GM19455 (cell line): ENCODE results near the gene PRR11.
"Not testable (repeated sequence)": the region's sequence is repeated elsewhere in the genome, so short reads cannot be mapped to it uniquely, and the experiment has no call there.

ENCODE experiments used
- ATAC-seq: cut with Tn5 transposase; IDR thresholded peaks from one replicate; pipeline ENCODE4 v1.9.1; 2021; ENCODE audit not compliant: unreplicated experiment

Gene PRR11

DNA sequence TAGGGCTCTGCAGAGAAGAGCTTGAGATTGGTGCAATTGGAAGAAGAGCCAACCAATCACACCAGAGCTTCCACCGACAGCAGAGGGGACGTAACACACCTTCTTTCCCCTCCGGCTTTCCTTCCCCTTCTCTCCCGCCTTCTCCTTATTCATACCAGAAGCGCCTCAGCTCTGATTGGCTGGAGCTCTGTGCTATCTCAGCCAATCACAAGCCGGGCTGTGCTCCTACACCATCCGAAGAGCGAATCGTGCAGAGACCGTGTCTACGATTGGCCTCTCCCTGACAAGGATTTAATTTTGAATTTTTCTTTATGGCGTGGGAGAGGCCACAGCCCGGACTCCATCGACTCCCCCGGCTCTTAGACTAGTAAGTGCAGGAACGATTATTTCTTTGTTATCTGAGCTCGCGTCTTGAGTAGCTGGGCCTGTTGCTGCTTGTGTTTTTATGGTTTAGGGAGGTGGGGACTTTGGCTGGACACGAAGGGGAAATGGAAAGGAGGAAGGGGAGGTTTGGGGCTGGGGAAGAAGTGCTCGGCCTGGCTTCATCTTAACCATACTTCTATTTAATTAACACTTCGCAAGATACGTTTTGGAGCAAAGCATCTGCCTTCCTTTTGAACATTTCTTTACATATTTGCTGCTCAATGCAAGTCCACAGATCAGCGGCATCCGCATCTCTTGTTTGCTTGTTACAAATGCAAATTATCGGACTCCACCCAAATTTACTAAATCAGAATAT lies at the start of gene PRR11:
Gene PRR11 (plus strand): TSS at position 308 of the 739 bp plus-strand sequence. CDS start 14,007 bp downstream, outside the sequence.
- ATAC-seq = peak; percentile 84

DNA sequence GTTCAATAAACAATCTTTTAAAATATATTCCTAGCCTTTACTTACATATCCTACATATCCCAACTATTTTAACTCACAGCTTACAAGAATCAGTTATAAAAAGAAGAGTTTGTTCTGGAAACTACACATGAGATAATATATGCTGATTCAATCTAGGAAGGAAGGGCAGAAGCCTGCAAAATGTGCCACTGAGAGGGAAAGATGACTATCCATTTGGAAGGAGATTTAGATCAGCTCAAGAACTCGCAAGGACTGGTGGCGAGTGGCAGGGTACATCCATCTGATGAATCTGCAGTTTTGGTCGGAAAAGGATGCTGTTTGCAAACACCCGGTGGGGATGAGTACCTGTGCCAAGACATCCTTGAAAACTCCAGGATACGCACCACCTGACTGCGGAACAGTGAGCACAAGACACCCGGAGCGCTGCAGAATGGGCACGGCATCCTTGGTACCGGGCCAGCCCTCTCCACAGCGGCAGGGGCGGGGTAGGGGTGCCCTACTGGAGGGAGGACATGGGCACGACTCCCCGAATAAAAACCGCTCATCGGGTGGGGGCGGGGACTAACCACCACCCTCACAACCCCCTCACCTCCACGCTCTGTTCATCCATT lies 49.6 kb upstream of the PRR11 start:
- ATAC-seq = peak; percentile 21

DNA sequence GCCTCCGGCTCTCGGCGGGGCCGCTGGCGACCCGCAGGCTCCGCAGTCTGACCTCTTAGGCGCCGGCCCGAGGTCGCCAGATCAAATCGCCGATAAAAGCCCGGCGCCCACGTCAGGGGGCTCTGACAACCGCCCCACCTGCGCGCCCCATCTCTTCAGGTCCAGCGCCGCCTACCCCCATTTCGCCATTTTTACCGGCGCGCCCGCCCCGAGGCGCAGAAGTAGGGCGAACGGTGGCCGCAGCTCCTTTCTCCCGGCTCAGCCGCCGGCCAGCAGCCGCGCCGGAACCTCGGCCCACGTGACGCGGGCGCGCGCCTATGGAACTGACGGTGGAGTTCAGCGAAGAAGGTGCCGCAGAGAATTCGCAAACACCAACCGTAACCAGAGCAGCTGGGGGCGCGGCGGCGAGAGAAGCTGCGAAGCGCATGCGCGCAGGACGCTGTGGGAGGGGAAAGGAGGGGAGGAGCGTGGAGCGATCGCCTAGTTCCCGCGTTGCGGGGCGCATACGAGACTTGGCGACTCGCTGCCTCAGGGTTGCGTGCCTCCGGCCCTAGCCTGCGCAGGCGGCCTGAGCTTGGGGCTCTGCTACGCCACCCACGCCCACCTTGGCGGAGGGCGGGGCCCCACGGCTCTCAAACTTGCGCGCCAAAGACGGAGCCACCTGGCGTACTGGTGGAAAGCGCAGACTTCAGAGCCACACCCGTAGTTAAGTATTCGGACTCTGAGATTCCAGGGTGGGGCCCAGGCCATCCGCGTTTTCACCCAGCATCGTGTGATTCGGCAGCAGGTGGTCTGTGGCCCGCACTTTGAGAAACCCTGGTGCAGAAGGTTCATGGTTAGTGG lies 48.9 kb upstream of the PRR11 start, which contains the start of gene TRIM37:
Gene TRIM37 (minus strand): TSS at position 418 of the 843 bp plus-strand sequence. CDS start 419 bp downstream, outside the sequence.
- ATAC-seq = peak; percentile 89

DNA sequence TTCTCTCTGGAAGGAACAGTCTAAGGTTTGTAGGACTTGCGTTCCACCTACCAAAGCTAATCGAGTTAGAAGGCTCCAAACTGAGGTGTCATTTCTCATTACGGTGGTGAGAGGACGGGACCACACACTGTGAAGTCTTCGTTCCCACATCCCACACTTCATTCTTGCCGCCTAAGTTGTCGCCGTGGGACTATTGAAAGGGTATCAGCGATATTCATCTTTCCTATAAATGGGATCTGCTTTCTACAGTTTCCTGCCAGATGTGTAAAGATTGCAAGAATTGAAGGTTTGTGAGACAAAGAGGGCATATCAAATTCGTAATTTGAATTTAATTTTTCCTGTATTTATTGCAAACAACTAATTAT lies 48.3 kb upstream of the PRR11 start:
- no peak for ATAC-seq

DNA sequence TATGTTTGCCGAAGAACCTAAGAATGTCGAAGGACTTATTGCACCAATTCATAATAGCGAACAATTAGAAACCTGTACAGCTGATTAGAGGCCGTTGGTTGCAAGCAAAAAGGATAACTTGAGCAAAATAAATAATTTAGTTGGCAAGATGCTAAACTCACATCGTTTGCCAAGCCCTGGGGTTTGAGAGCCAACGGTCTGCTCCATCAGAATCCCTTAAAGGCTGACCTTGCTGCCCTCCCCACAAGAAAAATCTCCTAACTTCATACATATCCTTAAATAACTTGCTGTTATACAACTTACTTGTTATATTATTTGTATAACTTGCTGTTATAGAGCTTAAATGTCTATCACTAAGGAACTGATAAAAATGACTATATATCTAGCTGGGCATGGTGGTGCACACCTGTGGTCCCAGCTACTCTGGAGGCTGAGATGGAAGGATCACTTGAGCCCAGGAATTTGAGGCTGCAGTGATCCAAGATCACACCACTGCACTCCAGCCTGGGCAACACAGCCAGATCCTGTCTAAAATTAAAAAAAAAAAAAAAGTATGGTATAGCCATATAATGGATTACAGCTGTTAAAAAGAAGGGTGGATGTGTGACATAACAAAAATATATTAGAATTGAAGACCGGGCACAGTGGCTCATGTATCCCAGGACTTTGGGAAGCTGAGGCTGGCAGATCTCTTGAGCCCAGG lies 47.0 kb upstream of the PRR11 start:
- ATAC-seq = no peak

DNA sequence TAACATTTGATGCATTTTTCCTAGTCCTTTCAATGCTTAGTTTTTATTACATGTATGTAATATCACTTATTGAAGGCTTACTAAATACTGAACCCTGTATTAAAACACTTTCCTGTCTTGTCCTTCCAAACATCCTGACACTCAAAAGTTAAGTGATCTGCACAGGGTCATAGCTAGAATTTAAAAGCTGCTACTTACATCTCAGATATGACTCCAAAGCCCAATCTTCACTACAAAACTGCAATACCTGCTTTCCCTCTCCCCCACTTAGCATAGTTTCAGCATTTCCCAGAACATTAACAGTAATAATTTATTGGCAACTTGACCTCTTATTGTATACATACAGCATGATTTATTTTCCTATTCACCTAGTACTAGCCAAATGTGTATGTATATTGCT lies 44.6 kb upstream of the PRR11 start:
- no peak for ATAC-seq

DNA sequence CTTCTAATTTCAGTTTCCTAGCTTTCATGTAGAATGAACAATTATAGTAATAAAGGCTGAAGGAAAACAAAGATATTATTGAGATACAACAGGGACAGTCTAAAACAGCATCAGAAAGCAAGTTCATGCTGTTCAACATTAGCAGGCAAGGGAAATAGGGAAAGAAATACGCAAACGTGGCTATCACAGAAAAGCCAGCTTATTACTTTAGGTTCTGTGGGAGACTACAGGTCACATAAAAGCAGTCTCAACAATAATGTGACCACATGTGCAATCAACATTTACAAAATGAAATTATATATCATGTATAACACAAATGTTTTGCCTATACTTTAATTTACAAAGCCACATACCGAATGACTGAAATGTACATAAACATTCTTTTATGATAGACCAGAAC lies 44.0 kb upstream of the PRR11 start:
- ATAC-seq = no peak

DNA sequence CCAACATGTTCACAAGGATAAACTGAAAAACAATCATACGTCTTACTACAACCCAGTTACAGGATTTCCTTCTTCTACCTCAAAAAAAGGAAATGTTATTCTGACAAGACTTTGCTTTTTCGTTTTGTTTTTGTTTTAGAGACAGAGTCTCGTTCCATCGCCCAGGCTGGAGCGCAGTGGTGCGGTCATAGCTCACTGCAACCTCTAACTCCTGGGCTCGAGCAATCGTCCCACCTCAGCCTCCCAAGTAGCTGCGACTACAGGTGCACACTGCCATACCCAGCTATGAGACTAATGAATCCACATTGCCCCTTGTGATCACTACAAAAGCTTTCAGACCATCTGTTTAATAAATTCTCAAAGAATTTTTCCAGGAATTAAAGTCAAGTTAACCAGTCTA lies 40.1 kb upstream of the PRR11 start:
- no peak for ATAC-seq

DNA sequence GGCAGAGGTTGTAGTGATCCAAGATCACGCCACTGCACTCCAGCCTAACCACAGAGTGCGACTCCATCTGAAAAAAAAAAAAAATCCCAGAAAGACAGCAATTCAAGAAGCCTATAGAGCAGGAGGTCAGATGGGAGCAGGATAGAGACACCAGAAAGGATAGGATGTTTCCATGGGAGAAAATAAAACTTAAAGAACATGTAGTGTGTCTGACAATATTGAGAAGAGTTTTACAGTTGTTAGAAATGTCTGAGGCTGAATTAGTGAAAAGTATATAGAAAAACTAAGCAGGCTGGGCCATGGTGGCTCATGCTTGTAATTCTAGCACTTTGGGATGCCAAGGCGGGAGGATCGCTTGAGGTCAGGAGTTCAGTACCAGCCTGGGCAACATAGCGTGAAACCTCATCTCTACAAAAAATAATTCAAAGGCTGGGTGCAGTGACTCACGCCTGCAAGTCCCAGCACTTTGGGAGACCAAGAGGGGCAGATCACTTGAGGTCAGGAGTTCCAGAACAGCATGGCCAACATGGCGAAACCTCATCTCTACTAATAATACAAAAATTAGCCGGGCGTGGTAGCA lies 33.6 kb upstream of the PRR11 start:
- ATAC-seq = no peak

DNA sequence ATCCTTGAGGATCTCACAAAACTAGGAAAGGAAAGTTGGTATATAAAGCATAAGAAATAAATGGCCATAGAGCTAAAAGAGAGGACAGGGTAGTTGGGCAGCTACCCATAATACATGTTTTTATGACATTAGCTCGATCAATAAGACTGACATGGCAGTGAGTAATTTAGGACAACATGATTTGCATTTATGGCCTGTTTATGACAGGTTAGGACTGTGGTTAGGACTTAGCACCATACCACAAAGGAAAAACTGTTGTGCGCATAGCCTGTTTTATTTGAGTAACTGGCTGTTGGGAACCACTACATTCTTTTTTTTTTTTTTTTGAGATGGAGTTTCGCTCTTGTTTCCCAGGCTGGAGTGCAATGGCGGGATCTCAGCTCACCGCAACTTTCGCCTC lies 30.9 kb upstream of the PRR11 start:
- ATAC-seq = no peak

DNA sequence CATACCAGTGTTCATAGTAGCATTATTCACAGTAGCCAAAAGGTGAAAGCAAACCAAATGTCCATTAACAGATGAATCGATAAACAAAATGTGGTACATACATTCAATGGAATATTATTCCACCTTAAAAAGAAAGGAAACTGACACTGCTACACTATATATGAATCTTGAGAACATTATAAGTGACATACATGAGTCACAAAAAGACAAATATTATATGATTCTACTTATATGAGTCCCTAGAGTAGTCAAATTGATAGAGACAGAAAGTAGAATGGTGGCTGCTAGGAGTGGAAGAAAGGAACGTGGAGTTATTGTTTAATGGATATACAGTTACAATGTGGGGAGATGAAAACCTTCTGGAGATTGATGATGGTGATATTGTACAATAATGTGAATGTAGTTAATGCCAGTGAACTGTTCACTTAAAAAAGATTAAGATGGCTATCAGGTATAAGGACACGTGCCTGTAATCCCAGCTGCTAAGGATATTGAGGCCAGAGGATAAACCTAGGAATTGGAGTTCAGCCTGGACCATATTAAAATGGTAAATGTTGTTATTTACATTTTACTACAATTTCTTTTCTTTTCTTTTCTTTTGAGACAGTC lies 28.6 kb upstream of the PRR11 start:
- no peak for ATAC-seq

DNA sequence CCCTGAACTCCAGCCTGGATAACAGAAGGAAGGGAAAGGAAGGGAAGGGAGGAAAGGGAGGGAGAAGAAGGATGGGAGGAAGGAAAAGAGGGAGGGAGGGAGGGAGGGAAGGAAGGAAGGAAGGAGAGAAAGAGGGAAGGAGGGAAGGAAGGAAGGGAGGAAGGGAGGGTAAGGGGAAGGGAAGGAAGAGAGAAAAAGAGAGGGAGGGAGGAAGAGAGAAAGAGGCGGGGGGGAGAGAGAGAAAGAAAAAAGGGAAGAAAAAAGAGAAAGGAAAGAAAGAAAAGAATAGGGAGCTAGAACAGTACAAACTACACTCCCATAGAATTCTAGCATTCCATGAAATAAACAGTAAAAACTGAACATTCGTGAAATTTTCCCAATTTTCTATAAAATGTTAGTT lies 25.7 kb upstream of the PRR11 start:
- no peak for ATAC-seq

DNA sequence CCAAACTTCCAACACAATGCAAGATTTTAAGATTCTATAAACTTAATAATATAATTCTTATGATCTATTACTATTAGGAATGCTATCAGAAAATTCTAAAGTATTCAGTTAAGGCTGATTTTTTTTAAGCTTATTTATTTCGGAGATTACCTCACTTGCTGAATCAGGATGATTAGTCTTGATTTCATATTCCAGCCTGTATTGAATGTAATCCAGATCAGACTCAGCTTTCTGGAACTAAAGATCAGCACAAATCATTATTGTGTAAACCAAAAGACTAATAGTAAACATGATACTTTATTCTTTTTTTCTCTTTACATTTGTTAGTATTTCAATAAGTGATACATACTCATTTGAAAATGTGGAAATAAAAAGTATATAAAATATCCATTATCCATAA lies 24.4 kb upstream of the PRR11 start:
- no peak for ATAC-seq

DNA sequence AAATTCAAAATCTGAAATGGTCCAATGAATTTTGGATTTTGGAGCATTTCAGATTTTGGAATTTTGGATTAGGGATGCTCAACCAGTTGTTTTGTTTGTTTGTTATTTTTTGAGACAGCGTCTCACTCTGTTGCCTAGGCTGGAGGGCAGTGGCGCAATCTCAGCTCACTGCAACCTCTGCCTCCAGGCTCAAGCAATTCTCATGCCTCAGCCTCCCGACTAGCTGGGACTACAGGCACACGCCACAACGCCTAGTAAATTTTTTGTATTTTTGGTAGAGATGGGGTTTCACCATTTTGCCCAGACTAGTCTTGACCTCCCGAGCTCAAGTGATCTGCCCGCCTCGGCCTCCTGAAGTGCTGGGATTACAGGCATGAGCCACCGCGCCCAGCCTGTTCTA lies 17.2 kb upstream of the PRR11 start:
- not testable (repeated sequence) for ATAC-seq

DNA sequence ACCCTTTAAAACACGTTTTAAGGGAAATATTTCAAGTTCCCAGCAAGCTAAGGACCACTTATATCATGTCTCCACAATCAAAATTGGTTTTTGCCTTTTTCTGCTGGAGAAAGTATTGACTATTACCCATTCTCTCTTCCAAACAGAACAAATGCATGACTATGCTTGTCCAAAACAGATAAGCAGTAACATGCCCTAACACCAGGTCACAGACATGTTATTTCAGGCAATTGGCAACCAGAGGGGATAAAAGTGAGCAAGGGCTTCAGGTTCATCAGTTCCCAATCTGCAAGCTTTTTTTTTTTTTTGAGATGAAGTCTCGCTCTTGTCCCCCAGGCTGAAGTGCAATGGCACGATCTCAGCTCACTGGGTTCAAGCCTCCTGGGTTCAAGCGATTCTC lies 15.6 kb upstream of the PRR11 start:
- no peak for ATAC-seq

DNA sequence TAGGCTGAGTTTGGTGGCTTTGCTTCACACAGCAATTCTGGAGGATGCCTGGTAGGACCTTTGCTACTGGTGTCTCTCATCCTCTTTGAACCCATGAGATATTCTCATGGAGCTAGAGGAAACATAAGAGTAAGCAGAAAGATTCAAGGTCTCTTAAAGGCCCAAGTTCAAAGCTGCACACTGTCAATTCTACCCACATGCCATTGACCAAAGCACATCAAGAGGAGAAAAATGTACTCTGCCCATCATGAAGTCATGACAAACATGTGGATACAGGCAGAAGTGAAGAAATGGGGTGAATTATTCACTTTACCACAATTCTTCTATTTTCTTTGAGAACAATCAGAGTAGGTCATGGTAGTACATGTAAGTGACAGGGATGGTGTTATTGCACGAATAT lies 13.7 kb upstream of the PRR11 start:
- ATAC-seq = no peak

DNA sequence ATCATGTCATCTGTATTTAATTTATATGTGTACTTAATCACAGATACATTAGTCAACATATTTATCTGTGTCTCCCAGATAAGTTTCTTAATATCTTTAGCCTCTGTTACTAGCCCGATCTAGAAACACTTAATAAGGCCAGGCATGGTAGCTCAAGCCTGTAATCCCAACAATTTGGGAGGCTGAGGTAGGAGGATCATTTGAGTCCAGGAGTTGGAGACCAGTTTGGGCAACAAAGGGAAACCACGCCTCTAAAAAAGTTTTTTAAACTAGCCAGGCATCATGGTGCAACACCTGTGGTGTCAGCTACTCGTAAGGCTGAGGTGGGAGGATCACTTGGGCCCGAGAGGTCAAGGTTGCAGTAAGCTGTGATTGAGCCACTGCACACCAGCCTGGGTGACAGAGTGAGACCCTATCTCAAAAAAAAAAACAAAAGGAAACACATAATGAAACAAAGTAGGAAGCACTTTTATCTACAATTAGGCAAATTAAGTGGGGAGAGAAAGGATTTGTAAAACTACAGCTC lies 9.9 kb upstream of the PRR11 start:
- ATAC-seq = no peak

DNA sequence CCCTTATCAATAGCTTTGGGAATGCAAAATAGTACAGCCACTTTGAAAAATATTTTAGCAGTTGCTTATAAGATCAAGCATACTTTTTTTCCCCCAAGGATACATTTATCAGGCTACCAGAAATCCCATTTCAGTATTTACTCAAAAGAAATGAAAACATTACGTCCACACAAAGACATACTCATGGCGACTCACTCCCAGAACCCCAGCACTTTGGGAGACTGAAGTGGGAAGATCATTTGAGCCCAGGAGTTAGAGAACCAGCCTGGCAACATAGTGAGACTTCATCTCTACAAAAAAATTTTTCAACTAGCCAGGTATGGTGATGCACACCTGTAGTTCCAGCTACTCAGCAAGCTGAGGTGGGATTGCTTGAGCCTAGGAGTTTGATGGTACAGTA lies 6.5 kb upstream of the PRR11 start:
- no peak for ATAC-seq

DNA sequence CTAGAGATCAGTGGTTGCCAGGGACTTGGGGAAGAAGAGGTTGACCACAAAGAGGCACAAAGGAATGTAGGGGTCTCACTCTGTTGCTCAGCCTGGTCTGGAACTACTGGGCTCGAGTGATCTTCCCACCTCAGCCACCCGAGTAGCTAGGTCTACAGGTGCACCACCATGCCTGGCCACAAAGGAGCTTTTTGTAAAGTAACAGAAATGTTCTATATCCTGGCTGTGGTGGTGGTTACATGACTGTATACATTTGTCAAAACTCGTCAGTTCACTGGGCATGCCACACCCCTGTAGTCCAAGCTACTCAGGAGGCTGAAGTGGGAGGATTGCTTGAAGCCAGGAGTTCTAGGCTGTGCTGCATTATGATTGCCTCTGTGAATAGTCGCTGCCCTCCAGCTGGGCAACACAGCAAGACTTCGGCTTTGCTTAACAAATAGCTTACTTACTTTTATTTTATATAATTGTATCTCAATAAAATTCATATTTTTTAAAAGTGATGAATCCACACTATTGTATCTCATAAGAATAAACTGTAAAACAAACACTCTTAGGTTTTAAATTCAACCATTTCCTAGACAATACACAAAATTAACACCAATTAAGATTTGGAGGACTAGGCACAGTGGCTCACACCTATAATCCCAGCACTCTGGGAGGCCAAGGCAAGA lies 5.6 kb upstream of the PRR11 start:
- no peak for ATAC-seq

DNA sequence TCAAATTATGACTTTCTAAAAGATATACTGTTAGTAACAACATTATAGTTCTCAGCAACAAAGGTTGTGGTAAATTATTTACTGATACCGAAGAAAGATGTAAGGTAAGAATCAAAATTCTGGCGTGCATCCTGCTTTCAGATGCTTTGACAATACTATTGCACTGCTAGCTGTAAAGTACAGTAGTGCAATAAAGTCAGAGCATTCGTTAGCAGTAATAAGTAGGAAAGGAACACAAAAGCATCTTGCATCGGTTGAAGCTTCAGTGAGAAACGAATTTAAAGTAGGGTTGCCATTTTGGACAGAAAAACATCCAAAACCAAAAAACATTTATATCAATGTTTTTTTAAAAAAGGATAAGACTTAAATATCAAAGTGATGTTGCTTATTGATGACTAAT lies 4.5 kb upstream of the PRR11 start:
- ATAC-seq = no peak
